AG09319 (cell line): Measurements from ENCODE around the gene ULK1.

Experiments
- DNase-seq: peaks from one replicate; pipeline ENCODE4 v3.0.0-alpha.2; 2010; ENCODE audit warnings: low read depth; ENCODE audit errors: extremely low read depth
- CTCF ChIP-seq: IDR thresholded peaks from 2 replicates; pipeline ENCODE4 v1.5.1; 2011; ENCODE audit warnings: low read depth, mild to moderate bottlenecking, inconsistent platforms, low read length, moderate library complexity

ULK1 gene

DNA sequence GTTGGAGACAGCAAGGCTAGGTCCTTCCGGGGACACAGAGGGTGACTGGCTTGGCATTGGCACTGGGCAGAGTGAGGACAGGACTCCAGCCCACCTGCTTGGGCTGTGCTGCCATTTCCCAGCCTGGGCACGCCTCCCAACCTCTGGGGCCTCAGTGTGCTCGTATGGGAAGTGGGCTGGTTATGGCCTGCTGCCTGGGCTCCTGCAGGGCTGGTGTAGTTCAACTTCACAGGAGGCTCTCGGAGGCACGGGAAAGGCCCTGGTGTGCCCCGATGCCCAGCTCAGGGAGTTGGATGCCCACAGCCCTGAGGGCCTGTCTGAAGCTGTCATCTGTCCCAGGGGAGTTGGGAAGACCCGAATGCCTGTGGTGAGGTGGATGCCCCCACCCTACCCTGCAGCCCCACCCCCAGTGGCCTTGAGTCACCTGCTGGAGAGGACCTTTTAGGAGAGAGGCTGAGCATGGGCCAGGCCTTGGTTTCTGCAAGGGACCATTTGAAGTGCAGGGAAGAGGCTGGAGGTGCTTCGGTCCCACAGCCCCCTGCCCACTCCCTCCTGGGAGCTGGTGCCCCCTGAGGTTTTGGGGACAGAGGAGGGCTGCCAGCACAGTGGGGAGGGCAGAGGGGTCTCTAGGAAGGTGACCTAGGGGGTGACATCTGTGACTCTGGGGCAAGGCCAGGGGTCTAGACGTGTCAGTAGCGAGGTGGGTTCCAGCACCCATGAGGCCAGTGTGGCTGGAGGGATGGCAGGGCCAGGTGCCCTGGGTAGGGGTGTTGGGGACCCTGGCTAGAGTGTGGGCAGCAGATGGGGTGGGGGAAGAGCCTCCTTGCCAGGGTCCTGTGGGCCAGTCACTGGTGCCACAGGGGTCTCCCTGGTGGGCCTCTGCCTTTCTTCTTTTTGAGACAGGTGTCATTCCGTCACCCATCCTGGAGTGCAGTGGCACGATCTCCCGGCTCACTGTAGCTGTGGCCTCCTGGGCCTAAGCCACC, 9.1 kb downstream of the ULK1 start:
- no peak for DNase-seq
- no peak for TF ChIP-seq CTCF

- no peak for TF ChIP-seq CTCF
- DNase-seq, result no peak
These were observed 9.9 kb downstream of the ULK1 start for GRCh38 chr12:131904346-131904745.

DNA sequence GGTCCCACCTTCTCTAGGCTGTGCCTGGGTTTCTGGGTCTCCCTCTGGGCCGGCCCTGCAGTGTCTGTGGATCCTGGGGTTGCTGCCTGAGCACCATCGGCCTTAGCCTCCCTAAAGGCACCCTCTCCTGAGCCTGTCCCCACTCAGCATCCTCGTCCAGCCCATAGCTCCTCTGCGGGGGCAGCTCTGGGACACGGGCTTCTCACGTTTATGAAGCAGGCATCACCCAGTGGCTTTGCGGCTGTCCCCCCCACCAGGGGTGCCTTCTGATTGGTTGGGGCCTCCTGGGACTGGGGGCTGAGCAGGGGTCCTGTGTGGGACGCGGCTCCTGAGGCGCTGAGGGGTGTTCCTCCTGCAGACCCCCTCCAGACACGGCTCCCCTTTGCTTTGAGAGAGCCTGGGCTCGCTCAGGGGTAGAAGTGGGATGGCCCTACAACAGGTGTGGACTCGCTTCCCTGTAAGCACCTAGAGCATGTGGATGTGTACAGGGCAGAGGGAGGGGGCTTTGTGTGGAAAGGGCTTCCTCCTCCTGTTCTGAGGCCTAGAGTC, 10.7 kb downstream of the ULK1 start:
- no peak for TF ChIP-seq CTCF
- DNase-seq, result no peak

DNA sequence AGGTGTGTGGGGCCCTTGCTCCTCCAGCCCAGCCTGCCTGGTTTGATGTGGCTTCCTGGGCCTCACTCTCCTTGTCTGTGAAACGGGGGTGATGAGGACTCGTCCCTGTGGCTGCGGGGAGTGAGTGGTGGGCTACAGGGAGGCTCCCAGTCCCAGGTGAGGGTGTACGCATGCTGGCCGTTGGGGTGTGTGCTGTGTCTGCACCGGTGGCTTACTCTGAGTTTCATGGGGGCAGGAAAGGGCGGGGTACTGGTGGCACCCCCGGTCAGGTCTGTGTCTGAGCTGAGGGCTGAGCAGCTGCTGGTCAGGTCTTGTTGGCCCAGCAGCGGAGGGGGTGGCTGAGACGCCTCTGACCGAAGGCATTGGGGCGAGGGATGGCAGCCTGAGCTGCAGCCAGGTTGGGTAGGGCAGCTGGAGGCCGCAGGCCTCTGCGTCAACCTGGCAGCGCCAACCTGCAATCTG, 11.2 kb downstream of the ULK1 start:
- no peak for TF ChIP-seq CTCF
- no peak for DNase-seq

DNA sequence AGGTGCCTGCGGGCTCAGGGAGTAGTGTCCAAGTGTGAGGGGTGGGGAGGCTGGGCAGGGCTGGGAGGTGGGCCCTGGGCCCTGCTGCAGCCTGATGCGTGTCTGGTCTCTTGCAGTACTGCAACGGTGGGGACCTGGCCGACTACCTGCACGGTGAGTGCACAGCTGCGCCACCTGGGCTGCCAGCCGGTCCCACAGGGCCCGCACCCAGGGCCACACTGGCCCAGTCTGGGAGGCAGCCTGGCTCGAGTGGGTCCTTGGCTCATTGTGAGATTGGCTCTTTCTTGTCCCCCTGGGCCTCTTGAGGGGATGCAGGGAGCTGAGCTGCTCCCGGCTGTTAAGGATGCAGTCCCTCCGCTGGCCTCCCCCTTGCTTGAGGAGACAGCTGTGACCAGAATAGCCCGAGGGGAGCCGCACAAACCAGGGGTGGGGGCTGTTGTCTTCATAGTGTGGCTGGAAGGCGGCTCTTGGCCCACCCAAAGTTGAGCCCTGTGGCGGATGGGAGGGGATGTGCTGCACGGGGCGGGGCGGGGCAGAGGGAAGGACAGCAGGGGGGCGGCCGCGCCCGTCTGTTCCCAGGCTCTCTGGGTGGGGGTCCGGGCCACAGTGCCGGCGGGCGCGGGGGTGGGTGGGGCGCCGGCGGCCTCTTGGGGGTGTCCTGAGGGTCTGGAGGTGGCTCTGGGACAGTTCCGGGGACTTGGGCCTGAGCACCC, 13.1 kb downstream of the ULK1 start:
- TF ChIP-seq CTCF, result no peak
- DNase-seq, result no peak

DNA sequence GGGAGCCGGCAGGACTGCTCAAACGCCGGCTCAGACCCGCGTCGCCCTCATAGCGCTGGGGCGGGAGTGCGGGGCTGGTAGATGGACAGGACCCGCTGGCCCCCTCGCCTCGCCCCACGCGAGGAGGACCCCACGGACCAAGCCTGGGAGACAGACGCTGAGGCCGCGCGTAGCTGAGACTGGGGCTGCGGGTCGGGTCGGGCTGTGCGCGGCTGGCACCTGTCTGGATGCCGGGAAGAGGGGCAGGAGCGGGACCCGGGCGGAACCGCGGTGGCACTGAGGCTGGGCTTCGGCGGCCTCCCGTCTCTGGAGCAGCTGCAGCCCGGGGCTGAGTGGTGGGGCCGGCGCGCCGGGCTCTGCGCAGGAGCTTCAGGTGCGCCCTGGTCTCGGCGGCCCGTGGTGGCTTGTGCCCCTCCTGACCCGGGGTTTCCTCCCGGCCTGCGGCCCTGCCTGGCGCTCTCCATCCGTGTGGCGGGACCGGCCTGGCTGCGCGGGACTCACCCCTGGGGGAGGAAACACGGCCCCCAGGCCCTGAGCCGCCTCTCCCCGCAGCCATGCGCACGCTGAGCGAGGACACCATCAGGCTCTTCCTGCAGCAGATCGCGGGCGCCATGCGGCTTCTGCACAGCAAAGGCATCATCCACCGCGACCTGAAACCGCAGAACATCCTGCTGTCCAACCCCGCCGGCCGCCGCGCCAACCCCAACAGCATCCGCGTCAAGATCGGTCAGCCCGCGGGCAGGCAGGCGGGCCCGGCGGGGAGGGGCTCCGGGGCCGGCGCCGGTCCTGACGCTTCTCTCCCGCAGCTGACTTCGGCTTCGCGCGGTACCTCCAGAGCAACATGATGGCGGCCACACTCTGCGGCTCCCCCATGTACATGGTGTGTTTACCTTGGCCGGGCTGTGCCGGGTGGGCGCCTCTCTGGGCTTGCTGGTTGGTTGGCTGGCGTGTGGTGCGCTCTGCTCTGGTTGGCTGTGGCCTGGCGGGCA, 14.0 kb downstream of the ULK1 start:
- no peak for DNase-seq
- no peak for TF ChIP-seq CTCF
